ENCODE measurements around the gene KLK13. TPM values are rescaled to one million over a fixed set of nuclear protein-coding genes. Genes with fewer than 3 reads are reported as not detected.

Gene KLK13
- polyA plus RNA-seq, 3 donors: not detected

DNA sequence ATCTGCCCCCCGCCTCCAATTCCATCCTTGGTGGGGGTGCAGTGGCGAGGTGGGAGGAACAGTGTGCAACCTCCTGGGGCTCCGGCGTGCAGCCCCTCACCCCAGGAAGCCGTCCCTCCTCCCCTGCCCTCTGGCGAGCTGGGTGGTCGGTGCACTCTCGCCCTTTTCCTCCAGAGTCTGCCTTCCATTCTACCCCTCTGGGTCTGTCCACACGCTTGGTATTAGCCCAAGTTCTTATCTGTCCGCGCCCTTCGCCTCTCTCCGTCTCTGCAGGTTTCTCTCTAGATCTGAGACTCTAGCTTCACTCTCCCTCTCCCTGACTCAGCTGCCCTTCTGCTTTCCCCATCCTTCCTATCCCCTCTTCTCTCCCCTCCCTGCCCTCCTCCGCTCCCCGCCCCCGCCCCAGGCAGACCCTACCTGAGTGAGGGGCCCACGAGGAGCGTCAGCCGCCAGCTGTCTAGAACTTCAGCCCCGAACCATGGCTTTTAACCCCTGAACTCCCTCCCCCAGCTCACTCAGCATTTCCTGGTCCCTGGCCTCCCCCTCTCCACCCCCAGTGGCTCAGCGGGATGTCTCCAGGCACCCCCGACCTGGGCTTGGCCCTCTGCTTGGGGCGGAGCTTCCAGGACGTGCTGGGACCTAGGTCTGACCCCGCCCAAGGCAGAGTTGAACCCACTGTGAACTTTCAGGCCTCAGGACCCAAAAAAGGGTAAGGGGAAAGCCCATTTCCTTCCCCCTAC, 499 bp upstream of the KLK13 start:
- H3K27ac Mint-ChIP-seq: no peak overlapping the region
- peaks cover 27 to 47% of the 10 kb centered on the region in 2 donors for H3K27me3 ChIP-seq (ENCODE audit: control insufficient read depth in 2 of 2, insufficient read depth in 2 of 2, low read length in 2 of 2)
- WGBS (ENCODE audit: insufficient coverage): 17% methylated on average over 21 of the region's 25 CpGs
- peak overlapping the region; percentile 12 for H3K4me2 ChIP-seq (replicated peaks; ENCODE audit: extremely low read depth, low read length, poor library complexity, severe bottlenecking)
- H3K4me1 Mint-ChIP-seq: peaks cover 2% of the 10 kb centered on the region
- no peak overlapping the region for H3K9ac ChIP-seq (ENCODE audit: insufficient read depth, low read length, poor library complexity, severe bottlenecking)
- DNase-seq: no peak
- no peaks in the 10 kb centered on the region for H3K36me3 Mint-ChIP-seq
- no peaks in the 10 kb centered on the region for H3K4me1 ChIP-seq (ENCODE audit: control insufficient read depth in 1 of 2, insufficient read depth in 2 of 2, low read length in 2 of 2)
- H3K79me2 ChIP-seq (ENCODE audit: insufficient read depth, low read length): no peaks in the 10 kb centered on the region
- H3K27me3 Mint-ChIP-seq (ENCODE audit: low read depth in 3 of 3): peaks cover 37 to 51% (median 43%) of the 10 kb centered on the region in 3 donors
- no peaks in the 10 kb centered on the region for H3K36me3 ChIP-seq (replicated peaks in 1 of 2; ENCODE audit: control insufficient read depth in 1 of 2, insufficient read depth in 2 of 2, low read length in 2 of 2)
- H3K27ac ChIP-seq (ENCODE audit: low read depth in 1 of 2, low read length in 2 of 2): no peak overlapping the region
- no peaks in the 10 kb centered on the region for H3K9me3 ChIP-seq (replicated peaks in 1 of 2; ENCODE audit: control insufficient read depth in 1 of 2, insufficient read depth in 1 of 2, low read length in 2 of 2)
- intact Hi-C loops (cut with micrococcal nuclease): no loop called here
- H4K20me1 ChIP-seq (ENCODE audit: insufficient read depth, low read length): no peaks in the 10 kb centered on the region
- peak overlapping the region; percentile 9 to 82 for H3K4me3 Mint-ChIP-seq
- peaks cover 2 to 14% (median 5%) of the 10 kb centered on the region in 7 donors for H3K9me3 Mint-ChIP-seq
- no peak overlapping the region for H2AFZ ChIP-seq (ENCODE audit: insufficient read depth, low read depth, low read length, poor library complexity, severe bottlenecking)
- TF ChIP-seq CTCF (IDR thresholded peaks at IDR 0.05): no peak
- peak overlapping the region in 1 of 3 experiments; percentile 18 for H3K4me3 ChIP-seq (replicated peaks in 1 of 3; ENCODE audit: low read depth in 2 of 3, low read length in 3 of 3)

- intact Hi-C loops (cut with micrococcal nuclease): no loop called here
- Mint-ChIP-seq H3K36me3 (no peaks in the 10 kb centered on the region), H3K4me1 (peaks cover 2% of the 10 kb centered on the region), H3K4me3 (peak overlapping the region in 1 of 2 donors; percentile 61), H3K9me3 (peaks cover 2 to 14% (median 7%) of the 10 kb centered on the region in 7 donors), H3K27me3 (ENCODE audit: low read depth in 3 of 3) (peaks cover 45 to 60% (median 46%) of the 10 kb centered on the region in 3 donors), H3K27ac (no peak overlapping the region)
- no peak overlapping the region for H3K27ac ChIP-seq (ENCODE audit: low read depth in 1 of 2, low read length in 2 of 2)
- no peak overlapping the region for H3K4me3 ChIP-seq (replicated peaks in 1 of 3; ENCODE audit: low read depth in 2 of 3, low read length in 3 of 3)
- no peaks in the 10 kb centered on the region for H3K9me3 ChIP-seq (replicated peaks in 1 of 2; ENCODE audit: control insufficient read depth in 1 of 2, insufficient read depth in 1 of 2, low read length in 2 of 2)
- no peak overlapping the region for H3K9ac ChIP-seq (ENCODE audit: insufficient read depth, low read length, poor library complexity, severe bottlenecking)
- WGBS (ENCODE audit: insufficient coverage): 79% methylated on average over 3 of the region's 7 CpGs
- H3K79me2 ChIP-seq (ENCODE audit: insufficient read depth, low read length): no peaks in the 10 kb centered on the region
- no peaks in the 10 kb centered on the region for H3K4me1 ChIP-seq (ENCODE audit: control insufficient read depth in 1 of 2, insufficient read depth in 2 of 2, low read length in 2 of 2)
- H4K20me1 ChIP-seq (ENCODE audit: insufficient read depth, low read length): no peaks in the 10 kb centered on the region
- H3K27me3 ChIP-seq (ENCODE audit: control insufficient read depth in 2 of 2, insufficient read depth in 2 of 2, low read length in 2 of 2): peaks cover 23 to 47% of the 10 kb centered on the region in 2 donors
- no peak for DNase-seq
- no peak overlapping the region for H3K4me2 ChIP-seq (replicated peaks; ENCODE audit: extremely low read depth, low read length, poor library complexity, severe bottlenecking)
- H3K36me3 ChIP-seq (replicated peaks in 1 of 2; ENCODE audit: control insufficient read depth in 1 of 2, insufficient read depth in 2 of 2, low read length in 2 of 2): no peaks in the 10 kb centered on the region
- TF ChIP-seq CTCF (IDR thresholded peaks at IDR 0.05): no peak
- no peak overlapping the region for H2AFZ ChIP-seq (ENCODE audit: insufficient read depth, low read depth, low read length, poor library complexity, severe bottlenecking)
Measured at GRCh38 chr19:51063664-51064063, 1.2 kb downstream of the KLK13 start.
